ENCODE data around the gene CT47C1.
A peak's percentile ranks its signal among the peaks of the same experiment; 100 is the strongest.

Gene CT47C1

GRCh38 chrX:119075270-119076025, 2.7 kb downstream of the CT47C1 start:
- no peak for DNase-seq

GRCh38 chrX:119082278-119082677, 9.5 kb downstream of the CT47C1 start:
- no peak for DNase-seq

- DNase-seq: no peak
These were observed 12.0 kb downstream of the CT47C1 start for GRCh38 chrX:119084766-119085165.

- DNase-seq: peak; percentile 6
These were observed 14.3 kb downstream of the CT47C1 start for GRCh38 chrX:119087121-119087520.

GRCh38 chrX:119089619-119090018, 16.8 kb downstream of the CT47C1 start:
- DNase-seq: no peak

- DNase-seq: no peak
These were observed 17.8 kb downstream of the CT47C1 start for GRCh38 chrX:119090627-119091026.

- DNase-seq: peak; percentile 5
These were observed 21.4 kb downstream of the CT47C1 start for GRCh38 chrX:119093991-119094735.

- DNase-seq: no peak
These were observed 22.0 kb downstream of the CT47C1 start for GRCh38 chrX:119094819-119095218.

- DNase-seq: no peak
These were observed 23.1 kb downstream of the CT47C1 start for GRCh38 chrX:119095936-119096335.

- no peak for DNase-seq
These were observed 28.4 kb downstream of the CT47C1 start for GRCh38 chrX:119101168-119101567.

- no peak for DNase-seq
These were observed 33.0 kb downstream of the CT47C1 start for GRCh38 chrX:119105826-119106225.

- no peak for DNase-seq
These were observed 34.4 kb downstream of the CT47C1 start for GRCh38 chrX:119107206-119107605.

- DNase-seq: peak; percentile 7
These were observed 46.1 kb downstream of the CT47C1 start for GRCh38 chrX:119118780-119119395.

GRCh38 chrX:119121341-119121740, 48.5 kb downstream of the CT47C1 start:
- no peak for DNase-seq
